ENCODE measurements around the gene CCL19.

CCL19 gene

DNA sequence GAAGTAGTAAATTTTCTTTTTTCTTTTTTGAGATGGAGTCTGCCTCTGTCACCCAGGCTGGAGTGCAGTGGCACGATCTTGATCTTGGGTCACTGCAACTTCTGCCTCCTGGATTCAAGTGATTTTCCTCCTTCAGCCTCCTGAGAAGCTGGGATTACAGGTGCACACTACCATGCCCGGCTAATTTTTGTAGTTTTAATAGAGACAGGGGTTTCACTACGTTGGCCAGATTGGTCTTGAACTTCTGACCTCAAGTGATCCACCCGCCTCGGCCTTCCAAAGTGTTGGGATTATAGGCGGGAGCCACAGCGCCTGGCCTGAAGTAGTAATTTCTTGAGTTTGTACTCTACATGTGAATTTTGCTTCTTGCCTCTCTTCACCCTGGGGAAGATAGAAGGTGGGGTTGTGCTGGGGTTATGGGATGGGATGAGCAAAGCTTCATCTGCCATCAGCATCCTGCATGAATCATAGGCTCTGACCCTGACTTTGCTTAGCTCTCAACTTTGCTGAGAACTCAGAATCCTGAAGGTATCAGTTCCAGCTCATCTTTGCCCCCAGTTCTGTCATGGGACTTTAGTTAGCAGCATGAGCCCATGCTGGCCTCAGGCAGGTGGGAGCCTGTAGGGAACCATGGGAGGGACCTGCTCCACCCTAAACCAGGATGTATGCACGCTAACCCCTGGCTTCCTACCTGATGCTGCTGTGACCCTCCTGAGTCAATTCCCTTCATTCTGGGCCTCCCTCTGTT is 28.1 kb upstream of the CCL19 start:
- TF ChIP-seq, protein P1, sequence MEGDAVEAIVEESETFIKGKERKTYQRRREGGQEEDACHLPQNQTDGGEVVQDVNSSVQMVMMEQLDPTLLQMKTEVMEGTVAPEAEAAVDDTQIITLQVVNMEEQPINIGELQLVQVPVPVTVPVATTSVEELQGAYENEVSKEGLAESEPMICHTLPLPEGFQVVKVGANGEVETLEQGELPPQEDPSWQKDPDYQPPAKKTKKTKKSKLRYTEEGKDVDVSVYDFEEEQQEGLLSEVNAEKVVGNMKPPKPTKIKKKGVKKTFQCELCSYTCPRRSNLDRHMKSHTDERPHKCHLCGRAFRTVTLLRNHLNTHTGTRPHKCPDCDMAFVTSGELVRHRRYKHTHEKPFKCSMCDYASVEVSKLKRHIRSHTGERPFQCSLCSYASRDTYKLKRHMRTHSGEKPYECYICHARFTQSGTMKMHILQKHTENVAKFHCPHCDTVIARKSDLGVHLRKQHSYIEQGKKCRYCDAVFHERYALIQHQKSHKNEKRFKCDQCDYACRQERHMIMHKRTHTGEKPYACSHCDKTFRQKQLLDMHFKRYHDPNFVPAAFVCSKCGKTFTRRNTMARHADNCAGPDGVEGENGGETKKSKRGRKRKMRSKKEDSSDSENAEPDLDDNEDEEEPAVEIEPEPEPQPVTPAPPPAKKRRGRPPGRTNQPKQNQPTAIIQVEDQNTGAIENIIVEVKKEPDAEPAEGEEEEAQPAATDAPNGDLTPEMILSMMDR (IDR thresholded peaks at IDR 0.05; ENCODE audit: low read depth, low read length), result no peak
- no peak for TF ChIP-seq EZH2phosphoT487 (IDR thresholded peaks at IDR 0.05; ENCODE audit: low read depth)
- Histone ChIP-seq H3K4me2 (ENCODE audit: low read length) (no peak overlapping the region), H4K20me1 (ENCODE audit: insufficient read depth, low read length) (no peaks in the 10 kb centered on the region), H3K79me2 (ENCODE audit: low read length) (no peaks in the 10 kb centered on the region), H3K27ac (ENCODE audit: low read length) (no peak overlapping the region), H3K9me3 (ENCODE audit: insufficient read depth, low read length) (no peaks in the 10 kb centered on the region), H3K36me3 (replicated peaks; ENCODE audit: low read depth, low read length) (no peaks in the 10 kb centered on the region), H3K9ac (ENCODE audit: low read length) (no peak overlapping the region), H3K4me1 (ENCODE audit: low read length) (no peaks in the 10 kb centered on the region), H2AFZ (ENCODE audit: low read depth, low read length) (no peak overlapping the region), H3K4me3 (ENCODE audit: low read length) (no peak overlapping the region), H3K27me3 (ENCODE audit: low read depth, low read length) (peaks cover 3% of the 10 kb centered on the region)

DNA sequence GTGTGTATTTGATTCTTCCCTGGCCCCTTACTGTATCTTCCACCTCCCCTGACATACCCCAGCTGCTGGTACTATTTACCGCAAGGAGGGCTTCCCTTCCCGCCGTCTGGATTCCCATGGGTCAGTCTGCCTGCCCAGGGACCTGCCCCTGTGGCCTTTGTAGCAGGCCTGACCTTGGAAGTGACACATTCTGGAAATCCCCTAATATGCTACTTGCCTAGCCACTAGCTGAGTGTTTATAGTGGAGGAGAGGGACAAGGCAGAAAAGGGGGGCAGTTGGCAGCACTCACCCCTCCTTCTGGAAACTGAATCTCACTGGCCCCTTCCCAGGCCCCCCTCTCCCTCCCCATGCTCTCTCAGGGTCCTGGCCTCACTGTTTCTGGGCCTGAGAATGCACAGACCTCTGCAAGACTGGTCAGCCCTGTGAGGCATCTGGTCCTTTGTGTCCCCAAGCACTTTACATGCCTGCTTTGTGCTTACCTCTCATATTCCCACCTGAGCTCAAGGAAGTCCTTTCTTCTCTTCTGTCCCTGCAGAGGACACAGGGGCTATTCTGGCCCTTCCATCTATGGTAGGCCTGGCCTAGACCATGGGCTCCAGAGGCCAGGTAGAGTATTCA is 27.0 kb upstream of the CCL19 start:
- no peaks in the 10 kb centered on the region for H4K20me1 ChIP-seq (ENCODE audit: insufficient read depth, low read length)
- no peak overlapping the region for H2AFZ ChIP-seq (ENCODE audit: low read depth, low read length)
- no peak overlapping the region for H3K27ac ChIP-seq (ENCODE audit: low read length)
- no peaks in the 10 kb centered on the region for H3K36me3 ChIP-seq (replicated peaks; ENCODE audit: low read depth, low read length)
- H3K9ac ChIP-seq (ENCODE audit: low read length), result no peak overlapping the region
- H3K79me2 ChIP-seq (ENCODE audit: low read length), result no peaks in the 10 kb centered on the region
- no peaks in the 10 kb centered on the region for H3K4me1 ChIP-seq (ENCODE audit: low read length)
- H3K27me3 ChIP-seq (ENCODE audit: low read depth, low read length), result peaks cover 11% of the 10 kb centered on the region
- TF ChIP-seq, protein P1 (IDR thresholded peaks at IDR 0.05; ENCODE audit: low read depth, low read length), result no peak
- no peak for TF ChIP-seq EZH2phosphoT487 (IDR thresholded peaks at IDR 0.05; ENCODE audit: low read depth)
- no peak overlapping the region for H3K4me2 ChIP-seq (ENCODE audit: low read length)
- H3K9me3 ChIP-seq (ENCODE audit: insufficient read depth, low read length), result no peaks in the 10 kb centered on the region
- no peak overlapping the region for H3K4me3 ChIP-seq (ENCODE audit: low read length)

DNA sequence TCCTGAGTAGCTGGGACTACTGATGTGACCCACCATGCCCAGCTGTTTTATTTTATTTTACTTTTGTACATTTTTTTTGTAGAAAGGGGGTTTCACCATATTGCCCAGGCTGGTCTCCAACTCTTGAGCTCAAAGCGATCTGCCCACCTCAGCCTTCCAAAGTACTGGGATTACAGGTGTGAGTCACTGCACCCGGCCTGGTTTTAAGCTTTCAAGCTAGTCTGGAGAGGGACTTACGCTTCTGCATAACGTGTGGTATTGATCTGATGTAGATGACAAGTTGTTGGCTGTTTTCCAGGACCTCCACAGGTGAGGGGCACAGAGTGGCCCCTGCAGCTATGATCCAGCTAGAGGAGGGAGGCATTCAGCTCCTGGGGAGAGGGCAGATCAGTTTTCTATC is 25.6 kb upstream of the CCL19 start:
- H4K20me1 ChIP-seq (ENCODE audit: insufficient read depth, low read length), result no peaks in the 10 kb centered on the region
- no peak overlapping the region for H3K4me3 ChIP-seq (ENCODE audit: low read length)
- H3K4me2 ChIP-seq (ENCODE audit: low read length), result no peak overlapping the region
- H3K27me3 ChIP-seq (ENCODE audit: low read depth, low read length), result peaks cover 25% of the 10 kb centered on the region
- H3K79me2 ChIP-seq (ENCODE audit: low read length), result no peaks in the 10 kb centered on the region
- TF ChIP-seq, protein P1 (IDR thresholded peaks at IDR 0.05; ENCODE audit: low read depth, low read length), result no peak
- TF ChIP-seq EZH2phosphoT487 (IDR thresholded peaks at IDR 0.05; ENCODE audit: low read depth), result no peak
- H3K9me3 ChIP-seq (ENCODE audit: insufficient read depth, low read length), result no peaks in the 10 kb centered on the region
- no peak overlapping the region for H2AFZ ChIP-seq (ENCODE audit: low read depth, low read length)
- H3K9ac ChIP-seq (ENCODE audit: low read length), result no peak overlapping the region
- H3K36me3 ChIP-seq (replicated peaks; ENCODE audit: low read depth, low read length), result no peaks in the 10 kb centered on the region
- H3K27ac ChIP-seq (ENCODE audit: low read length), result no peak overlapping the region
- H3K4me1 ChIP-seq (ENCODE audit: low read length), result no peaks in the 10 kb centered on the region

DNA sequence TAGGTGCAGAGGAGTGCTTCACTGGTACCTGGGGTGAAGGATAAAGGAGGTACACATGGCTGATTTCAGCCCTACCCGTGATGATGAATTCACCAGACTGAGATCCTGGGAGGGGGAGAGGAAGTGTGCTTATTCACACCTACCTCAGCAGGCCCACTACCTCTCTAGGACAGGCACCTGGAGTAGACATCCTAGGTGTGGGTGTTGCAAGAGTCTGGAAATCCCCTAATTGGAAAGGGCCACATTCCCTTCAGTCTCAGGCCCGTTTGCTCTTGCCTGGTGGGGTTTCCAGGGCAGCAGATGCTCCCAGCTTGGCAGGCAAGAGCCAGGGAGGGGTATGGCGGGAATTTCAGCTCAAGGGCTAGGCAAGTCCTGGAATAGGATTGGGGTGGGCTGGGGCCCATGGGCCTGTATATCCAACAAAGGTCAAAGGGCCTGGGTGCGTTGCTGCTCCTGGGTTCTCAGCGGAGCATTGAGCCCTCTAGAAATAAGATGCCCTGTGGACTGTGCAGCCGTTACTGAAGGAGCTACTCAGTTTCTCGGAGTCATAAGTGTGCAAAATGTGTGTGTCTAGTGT is 24.7 kb upstream of the CCL19 start:
- TF ChIP-seq, protein P1 (IDR thresholded peaks at IDR 0.05; ENCODE audit: low read depth, low read length), result no peak
- TF ChIP-seq EZH2phosphoT487 (IDR thresholded peaks at IDR 0.05; ENCODE audit: low read depth), result no peak
- no peak overlapping the region for H3K4me3 ChIP-seq (ENCODE audit: low read length)
- no peaks in the 10 kb centered on the region for H3K36me3 ChIP-seq (replicated peaks; ENCODE audit: low read depth, low read length)

More for the DNA sequence above, 24.7 kb upstream of the CCL19 start:
- Histone ChIP-seq H3K79me2 (ENCODE audit: low read length) (no peaks in the 10 kb centered on the region), H3K27me3 (ENCODE audit: low read depth, low read length) (peaks cover 26% of the 10 kb centered on the region), H4K20me1 (ENCODE audit: insufficient read depth, low read length) (no peaks in the 10 kb centered on the region), H3K4me2 (ENCODE audit: low read length) (no peak overlapping the region), H3K27ac (ENCODE audit: low read length) (no peak overlapping the region), H3K4me1 (ENCODE audit: low read length) (no peaks in the 10 kb centered on the region), H3K9me3 (ENCODE audit: insufficient read depth, low read length) (no peaks in the 10 kb centered on the region), H3K9ac (ENCODE audit: low read length) (no peak overlapping the region), H2AFZ (ENCODE audit: low read depth, low read length) (no peak overlapping the region)
